ENCODE data around the gene PPEF2.

The PPEF2 gene

DNA sequence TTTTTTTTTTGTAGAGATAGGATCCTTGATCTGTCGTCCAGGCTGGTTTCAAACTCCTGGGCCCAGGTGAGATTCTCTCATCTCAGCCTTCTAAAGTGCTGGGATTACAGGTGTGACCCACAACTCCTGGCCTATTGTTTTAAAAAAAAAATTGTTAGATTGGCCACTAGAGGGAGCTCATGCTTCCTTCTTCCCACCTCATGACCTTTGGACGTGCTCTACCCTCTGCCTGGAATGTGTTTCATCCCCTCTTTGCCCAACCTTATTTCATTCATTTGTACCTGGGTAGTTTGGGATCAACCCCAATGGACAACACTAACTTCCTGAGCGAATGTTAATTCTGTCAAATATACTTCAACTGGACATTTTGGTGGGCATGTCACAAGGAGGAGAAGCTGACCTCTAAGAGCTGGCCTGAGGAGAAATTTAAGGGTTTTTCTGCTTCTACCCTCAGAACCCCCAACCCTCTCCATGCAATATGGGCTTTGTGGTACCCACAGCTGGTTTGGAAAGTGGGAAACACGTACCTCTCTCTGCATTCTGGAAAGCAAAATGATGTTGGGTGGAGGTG is 6.4 kb downstream of the PPEF2 start:
- no peak for DNase-seq

DNA sequence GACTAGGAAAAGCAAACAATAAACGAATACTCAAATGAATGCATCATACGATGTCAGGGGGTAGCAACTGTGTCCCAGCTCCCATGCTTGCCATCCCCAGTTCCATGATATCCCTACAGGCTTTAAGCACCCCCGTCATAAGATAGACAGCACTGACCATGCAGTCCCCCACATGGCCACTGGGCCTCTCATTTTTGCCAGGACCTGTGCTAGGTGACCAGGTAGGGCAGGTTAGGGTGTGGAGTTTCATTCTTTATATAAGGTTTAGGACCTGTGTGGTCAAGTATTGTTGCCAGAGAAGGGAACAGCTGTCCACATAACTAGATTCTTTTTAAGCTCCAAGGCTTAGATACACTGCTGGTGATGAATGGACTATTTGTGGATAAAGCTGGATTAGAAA is 9.7 kb downstream of the PPEF2 start:
- no peak for DNase-seq

DNA sequence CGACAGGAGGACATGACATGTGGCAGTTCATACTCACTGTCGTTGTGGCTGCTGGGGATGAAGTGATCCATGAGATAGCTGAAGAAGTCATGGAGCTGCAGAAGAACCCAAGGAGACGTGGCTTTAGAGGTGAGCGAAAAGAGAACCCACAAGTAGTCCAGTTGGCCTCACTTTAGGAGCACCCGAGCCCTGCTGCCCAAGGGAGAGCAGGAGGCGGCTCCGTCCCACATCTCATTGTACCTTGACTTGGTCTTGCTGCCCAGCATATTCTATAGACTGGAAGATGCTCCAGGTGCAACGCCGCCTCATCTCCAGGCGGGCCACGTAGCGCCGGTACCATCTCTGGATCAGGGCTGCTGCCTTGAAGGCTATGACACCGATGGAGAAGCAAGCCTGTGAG is 10.6 kb downstream of the PPEF2 start:
- DNase-seq, result no peak

DNA sequence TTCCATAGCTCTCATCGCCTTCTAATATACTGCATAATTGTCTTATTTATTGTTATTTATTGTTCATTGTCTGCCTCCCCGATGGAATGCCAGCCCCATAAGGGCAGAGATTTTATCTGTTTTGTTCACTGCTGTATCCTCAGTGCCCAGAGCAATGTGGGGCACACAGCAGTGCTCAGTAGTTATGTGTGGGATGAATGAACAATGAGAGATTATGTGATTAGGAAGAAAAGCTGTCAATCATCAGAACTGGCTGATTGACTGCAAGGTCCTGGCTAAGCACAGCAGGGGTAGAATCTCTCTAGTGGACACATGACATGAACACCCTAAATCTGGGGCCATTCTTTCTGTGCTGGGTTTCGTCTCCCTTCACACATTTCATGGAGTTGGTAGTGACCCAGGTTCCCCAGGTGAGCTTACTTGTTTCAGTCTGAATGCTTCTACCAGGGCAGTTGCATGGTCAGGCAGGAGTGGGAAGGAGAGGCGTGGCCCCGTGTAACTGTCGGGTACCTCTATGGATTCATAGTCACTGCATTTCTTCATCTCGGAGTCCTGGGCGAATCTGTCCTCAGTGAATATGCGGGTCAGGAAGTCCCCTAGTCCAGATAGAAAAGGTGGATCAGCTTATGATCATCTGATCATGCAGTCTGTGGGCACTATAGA is 12.6 kb downstream of the PPEF2 start:
- no peak for DNase-seq

DNA sequence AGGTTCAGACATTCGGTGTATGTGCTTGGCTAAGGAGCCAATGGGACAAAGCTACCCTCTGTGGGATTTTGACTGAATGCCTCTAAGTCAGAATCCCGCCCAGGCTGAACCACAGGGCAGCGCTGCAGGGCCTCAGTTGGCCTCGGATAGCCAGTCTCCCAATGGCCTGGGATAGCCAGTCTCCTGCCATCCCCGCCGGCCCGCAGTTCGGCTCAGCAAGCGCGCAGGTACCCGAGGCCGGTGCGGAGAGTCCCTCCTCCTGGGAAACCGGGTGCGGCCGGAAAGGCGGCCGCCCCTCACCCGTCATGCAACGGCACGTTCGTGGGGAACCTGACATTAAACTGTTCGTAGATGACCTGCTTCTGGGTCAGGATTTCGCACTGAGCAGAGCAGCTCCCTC is 16.1 kb downstream of the PPEF2 start:
- no peak for DNase-seq

DNA sequence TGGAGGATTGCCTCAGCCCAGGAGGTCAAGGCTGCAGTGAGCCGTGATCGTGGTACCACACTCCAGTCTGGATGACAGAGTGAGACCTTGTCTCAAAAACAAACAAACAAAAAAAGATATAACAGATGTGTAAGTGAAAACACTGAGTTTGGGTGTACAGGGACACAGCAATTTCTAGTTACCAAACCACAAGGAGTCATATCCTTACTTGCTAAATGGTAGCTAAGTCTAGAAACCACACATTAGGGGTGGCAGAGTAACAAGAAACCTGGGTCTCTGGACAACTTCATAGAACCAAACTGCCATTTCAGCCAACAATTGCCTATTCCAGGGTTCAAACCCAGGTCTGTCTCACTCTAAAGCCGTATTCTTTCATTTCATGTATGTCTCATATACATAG is 20.8 kb downstream of the PPEF2 start:
- no peak for DNase-seq

DNA sequence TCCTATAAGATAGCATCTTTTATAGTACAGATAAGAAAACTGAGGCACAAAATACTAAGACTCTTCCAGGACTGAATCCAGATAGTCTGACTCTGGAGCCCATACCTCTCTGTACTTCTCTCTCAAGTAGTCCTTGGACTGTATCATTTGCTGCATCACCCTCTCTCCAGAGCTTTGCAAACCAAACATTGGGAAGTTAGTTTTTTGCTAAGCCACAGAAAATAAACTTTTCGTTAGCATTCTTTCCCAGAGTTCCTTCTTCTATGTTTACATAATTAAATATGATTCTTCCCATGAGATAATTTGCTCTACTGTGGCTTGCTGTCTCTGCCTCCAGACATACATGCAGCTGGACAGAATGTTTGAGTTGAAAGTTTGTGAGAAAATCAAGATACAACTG is 22.0 kb downstream of the PPEF2 start:
- no peak for DNase-seq

DNA sequence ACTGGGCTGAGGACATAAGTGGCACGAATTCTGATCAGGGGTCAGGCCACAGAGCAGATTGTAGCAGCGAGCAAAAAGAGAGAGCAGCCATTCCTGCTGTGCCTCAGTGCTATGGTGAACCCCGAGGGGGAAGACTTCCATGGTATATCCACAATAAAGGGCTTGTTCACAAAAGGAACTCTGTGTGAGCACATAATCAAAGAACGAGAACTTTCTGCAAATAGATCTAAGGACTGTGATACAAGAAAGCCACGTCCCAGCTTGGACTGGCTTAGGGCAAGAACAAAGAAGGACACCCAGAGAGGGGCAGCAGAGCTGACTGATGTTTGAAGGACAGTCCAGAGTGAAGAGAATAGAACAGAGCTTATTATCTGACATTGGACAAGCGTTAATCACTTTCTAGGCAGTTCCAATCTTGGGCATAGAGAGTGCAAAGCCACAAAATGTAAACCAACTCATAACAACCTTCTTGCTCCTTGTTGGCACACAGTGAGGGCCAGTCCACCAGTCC is 24.0 kb downstream of the PPEF2 start:
- DNase-seq, result no peak

DNA sequence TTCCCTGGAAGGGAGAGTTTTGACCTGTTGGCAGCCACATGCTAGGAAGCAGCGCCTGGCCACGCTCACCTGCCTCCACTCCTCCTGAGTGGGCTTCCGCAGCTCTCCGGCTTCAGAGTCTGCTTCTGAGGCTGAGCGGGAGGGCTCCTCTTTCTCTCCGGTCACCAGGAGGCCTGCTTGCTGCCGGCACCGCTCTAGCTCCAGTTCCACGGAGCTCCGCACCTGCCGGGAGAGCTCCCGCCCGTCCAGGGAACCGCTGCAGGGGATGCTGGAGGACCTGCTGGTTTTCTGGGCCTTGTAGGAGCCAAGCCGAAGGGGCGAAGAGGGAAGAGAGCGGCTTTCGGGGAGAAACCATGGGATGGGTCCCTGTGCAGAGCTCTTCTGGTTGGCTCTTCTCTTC is 26.0 kb downstream of the PPEF2 start:
- DNase-seq, result no peak

DNA sequence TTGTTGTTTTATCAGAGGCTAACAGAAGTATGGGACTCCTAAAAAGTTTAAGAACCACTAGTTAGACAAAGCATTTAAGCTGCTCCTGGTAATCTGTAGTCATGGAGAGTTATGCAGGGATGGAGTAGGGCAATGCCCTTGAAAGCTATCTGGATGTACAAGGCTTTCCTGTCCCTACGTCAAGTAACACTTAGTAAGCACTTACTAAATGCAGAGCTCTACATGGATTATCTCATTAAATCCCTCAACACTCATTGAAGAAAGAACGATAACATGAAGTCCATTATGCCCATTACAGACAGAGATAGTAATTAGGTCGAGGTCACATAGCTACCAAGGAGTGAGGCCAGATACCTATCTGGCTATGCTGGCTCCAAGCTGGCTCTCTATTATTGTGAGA is 33.2 kb downstream of the PPEF2 start:
- DNase-seq, result no peak

DNA sequence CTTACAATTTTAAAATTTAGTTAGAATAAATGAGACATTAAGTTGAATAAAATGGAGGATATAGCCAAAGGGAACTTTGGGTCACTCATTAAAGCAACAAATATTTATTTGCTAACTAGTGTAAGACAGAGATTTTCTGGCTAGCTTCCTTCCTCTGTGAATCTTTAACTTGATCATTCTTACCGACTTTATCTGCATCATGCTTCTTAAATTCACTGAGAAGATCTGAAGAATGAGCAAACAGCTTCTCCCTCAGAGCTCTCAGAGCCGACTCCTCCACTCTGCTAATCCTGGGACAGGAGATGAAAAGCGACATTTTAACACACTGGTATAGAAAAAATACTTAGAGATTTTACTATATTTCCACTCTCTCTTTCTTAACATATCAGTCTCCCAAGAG is 35.1 kb downstream of the PPEF2 start:
- DNase-seq, result no peak

DNA sequence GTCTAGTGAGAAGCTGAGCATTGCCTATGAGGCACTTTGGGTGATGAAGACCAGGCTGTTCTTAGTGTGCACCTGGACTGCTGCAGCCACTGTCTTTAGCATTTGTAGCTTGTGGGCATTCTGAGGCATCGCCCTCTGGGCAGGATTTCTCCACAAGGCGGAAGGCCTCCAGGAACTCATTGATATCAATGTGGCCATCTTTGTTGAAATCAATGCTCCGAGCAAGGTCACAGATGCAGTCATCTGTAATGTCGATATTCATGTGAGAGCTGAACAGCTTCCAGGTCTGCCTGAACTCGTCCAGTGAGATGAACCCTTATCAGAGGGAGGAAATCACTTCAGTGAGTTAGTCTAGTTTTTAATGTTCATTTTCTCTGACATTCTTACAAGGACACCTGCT is 41.6 kb downstream of the PPEF2 start:
- no peak for DNase-seq

DNA sequence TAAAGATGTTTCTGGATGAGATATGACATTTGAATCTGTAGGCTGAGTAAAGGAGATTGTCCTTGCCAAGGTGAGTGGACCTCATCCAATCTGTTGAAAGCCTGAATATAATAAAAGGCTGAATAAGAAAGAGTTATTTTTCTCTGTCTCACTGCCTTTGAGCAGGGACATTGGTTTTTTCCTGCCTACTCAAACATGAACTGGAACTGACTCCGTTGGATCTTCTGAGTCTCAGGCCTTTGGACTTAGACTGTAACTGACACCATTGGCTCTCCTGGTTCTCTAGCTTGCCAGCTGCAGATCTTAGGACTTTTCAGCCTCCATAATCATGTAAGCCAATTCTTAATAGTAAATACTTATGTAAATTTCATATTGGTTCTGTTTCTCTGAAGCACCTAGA is 43.5 kb downstream of the PPEF2 start:
- no peak for DNase-seq

DNA sequence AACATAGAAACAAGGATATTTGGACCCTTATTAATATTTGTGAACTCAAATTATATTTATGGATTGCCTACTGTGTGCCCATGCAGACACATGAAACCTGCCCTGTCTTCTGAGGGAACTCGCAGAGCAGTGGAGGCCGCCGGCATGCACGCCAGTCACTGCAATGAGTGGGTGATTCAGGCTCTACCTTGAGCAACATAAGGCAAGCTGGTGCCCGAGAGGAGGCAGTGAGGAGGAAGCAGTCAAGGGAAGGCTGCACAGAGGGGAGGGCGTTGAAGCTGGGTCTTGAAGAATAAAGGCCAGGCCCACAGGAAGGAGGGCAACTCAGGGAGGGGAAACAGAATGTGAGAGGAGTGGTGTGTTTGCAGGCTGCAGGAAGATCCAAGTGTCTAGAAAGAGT is 52.8 kb downstream of the PPEF2 start:
- DNase-seq, result no peak

DNA sequence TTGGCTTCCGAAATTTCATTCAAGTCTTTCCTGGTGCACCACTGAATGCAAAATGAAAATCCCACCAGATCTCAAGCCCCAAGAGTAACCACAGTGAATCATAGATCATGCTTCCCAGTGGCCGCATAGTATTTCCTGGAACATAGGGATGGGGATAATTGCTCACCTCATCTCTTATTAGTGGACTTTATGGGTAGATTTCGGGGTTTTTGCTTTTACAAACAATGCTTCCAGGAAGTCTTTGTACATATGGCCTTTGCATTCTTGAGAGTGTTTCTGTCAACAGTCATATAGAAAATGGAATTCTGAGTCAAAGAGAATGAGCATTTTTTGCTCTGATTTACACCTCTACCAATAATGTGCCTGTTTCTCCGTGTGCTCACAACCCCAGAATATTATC is 53.4 kb downstream of the PPEF2 start:
- no peak for DNase-seq

DNA sequence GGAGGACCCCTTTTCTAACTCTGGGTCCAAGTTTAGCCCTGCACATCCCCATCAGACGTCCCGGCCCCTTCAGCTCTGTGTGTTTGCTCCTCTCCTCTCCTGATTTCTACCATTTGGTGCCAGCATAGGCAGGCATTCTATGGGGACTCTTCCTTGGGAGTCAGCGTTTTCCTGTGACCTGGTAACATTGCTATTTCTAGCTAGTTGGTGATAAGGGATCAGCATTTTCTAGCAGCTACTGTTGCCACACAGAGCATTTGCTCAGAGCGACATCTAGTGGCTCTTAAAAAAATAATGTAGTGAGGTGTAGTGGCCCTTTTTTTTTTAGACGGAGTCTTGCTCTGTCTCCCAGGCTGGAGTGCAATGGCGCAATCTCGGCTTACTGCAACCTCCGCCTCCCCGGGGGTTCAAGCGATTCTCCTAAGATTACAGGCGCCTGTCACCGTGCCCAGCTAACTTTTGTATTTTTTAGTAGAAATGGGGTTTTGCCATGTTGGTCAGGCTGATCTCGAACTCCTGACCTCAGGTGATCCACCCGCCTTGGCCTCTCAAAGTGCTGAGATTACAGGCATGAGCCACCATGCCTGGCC is 54.0 kb downstream of the PPEF2 start:
- DNase-seq, result peak; percentile 56

DNA sequence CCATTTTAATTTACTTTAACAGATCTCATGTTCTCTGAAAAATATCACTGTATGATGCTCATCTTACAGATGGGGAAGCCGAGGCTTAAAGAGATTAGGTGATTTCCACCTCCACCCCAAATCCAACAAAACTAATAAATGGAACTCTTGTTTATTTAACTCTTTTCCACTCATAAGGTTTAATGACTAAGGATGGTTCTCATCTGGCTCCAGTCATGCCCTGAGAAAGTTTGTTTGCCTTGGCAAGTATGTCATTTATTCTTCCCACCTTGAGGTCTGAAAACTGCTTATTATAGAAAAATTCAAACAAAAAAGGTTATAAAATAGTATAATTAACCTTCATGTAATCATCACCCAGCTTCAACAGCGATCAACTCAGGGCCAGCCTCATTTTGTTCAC is 56.3 kb downstream of the PPEF2 start:
- DNase-seq, result no peak

DNA sequence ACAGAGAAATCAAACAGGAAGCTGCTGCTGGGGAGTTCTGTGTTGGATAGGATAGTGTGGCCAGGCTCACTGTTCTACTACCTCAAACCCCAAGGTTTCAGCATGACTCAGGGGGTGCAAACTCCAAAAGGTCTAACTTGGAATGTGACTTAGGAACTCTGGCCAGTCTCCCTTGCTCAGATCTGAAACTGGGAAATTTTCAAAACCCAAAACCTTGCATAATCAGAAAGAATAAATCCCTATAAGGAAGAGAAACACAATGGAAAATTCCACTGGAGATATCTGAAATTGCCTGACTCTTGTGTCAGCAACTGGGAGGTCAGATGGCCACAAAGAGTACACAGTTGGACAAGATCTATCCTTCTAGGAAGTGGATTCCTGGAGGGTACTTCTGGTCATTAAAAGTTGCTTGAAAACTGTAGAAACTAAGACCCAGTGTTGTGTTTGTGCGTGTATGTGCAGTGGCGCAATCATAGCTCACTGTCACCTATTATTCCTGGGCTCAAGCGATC is 58.0 kb downstream of the PPEF2 start:
- DNase-seq, result no peak

DNA sequence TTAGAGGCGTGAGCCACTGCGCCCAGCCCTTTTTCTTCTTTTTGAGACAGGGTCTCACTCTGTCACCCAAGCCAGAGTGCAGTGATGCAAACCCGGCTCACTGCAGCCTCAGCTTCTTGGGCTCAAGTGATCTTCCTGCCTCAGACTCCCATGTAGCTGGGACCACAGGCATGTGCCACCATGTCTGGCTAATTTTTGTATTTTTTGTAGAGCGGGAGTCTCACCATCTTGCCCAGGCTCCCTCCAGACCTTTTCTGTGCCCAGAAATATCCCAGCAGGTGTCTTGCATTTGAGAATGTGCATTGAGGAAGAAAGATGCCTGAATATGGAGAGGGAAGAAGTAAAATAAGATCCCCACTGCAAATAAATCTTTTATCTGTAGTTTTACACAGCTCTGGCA is 58.7 kb downstream of the PPEF2 start:
- DNase-seq, result no peak

DNA sequence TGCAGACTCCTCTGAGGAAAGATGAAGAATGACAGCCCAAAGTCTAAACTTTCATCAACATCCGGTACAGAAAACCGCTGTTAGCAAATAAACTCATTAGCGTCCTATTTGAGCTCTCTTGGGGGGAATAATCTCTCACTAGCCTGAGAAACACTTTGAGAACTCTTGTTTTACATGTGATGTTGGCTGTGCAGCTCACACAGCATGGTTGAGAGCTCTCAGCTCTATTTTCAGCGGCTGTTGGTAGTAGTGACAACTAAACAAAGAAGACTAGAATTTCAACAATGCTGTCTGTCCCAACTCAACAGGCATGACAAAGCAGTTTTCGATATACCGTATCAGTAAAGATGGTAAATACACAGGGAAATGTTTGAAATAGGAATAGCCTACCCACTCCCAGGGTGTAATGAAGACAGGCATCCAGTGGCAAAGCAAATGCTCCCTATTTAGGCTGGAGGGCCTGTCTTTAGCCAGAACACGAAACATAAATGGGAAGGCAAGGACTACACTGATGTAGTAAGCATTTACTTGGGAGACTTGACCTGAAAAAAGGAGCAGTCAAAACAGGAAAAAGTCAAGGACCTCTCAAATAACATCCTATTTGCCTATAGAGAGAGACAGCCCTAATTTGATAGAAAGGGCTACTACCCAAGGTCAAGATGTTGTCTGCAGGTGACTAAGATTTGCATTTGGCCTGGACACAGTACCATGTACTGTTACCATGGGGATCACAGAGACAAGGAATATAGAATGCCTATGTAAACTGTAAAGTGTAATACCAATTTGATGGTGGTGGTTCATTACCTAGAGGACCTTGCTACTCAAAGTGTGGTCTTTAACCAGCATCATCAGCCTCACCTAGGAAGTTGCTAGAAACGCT is 60.4 kb downstream of the PPEF2 start:
- DNase-seq, result no peak

DNA sequence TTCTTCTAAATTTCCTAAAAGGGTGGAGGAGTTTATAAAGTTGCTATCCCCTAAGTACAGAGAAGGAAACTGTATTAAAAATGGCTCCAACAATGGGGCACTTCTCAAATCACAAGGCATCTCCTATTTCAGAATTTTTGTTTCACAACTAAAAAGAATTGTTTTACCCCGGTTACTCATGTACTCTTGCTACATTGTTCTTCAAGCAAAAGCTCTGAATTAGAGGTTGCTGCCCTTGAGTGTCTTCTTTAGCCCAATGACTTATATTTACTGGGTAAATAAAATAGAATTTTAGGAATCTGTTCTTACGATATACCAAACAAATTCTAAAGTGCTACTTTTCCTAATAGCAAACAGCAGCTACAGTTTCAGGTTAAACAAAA is 67.5 kb downstream of the PPEF2 start:
- DNase-seq, result no peak

DNA sequence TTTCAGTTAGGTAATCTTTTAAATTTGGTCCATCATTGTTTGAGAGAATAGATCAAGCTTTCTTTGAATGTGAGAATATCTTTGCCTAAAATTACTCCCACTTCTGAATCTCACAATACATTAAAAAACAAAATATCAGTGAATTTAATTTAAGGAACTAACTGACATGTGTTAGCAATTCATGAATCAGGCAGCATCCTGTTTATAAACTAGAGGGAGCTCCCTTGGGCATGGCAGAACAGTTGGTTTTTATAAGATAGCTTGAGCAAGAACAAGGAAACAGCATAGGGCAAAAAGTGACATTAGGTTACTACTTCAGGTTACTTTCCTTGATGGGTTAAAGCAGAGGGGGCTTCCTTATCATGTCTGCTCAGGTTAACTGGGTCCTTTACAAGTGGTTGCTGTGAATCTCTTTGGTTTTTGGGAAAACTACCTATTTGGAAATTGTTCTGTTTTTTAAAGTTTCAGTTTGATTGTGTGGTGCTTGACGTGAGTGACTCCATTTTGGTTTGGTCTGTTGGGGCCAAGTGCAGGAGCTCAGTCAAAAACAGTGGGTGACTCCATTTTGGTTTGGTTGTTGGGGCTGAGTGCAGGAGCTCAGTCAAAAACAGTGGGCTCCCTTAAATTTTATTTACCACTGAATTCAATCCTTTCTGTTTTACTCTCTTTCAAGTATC is 68.0 kb downstream of the PPEF2 start:
- no peak for DNase-seq

DNA sequence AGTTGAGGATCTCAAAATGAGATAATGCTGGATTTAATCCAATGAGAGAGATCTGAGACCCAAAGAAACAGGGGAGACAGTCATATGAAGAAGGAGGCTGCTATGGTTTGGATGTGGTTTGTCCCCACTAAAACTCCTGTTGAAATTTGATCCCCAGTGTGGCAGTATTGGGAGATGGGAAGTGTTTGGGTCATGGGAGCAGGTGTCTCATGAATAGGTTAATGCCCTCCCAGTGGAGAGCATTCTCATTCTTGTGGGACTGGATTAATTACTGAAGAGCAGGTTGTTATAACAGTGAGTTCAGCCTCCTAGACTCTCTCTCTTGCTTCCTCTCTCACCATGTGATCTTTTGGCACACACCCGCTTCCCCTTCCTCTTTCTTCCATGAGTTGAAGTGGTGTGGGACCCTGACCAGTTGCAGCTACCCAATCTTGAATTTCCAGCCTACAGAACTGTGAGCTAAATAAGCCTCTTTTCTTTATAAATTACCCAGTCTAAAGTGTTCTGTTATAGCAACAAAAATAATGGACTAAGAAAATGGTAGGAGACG is 70.3 kb downstream of the PPEF2 start:
- no peak for DNase-seq

Measured in NCI-H446 treated with DMSO at 0.1 percent for 48 hours (cell line).